ENCODE data around the gene SNRNP35. TPM values are rescaled to one million over a fixed set of nuclear protein-coding genes. Genes with fewer than 3 reads are reported as not detected.
A peak's percentile ranks its signal among the peaks of the same experiment; 100 is the strongest.

The SNRNP35 gene
- total and polyA plus RNA-seq, 9 of the 15 experiments (the other 6 are each of a cell fraction or from before 2014, with no cell fraction given) = 17.7 to 41.0 (median 25.5) TPM

DNA sequence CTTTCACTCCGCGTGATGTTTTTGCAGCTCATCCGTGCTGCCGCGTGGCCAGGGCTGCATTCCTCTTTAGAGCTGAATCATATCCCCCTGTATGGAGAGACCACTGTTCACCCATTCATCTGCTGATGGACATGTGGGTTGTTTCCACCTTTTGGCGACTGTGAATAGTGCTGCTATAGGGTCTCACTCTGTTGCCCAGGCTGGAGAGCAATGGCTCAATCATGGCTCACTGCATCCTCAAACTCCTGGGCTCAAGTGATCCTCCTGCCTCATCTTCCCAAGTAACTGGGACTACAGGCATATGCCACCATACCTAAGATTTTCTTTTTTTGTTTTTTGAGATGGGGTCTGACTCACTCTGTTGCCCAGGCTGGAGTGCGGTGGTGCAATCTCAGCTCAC is 39.1 kb downstream of the SNRNP35 start:
- no TSS peak for BruUV-seq (replicated peaks)
- ChIA-PET POLR2A (no interaction called here), CTCF (ENCODE audit: low intra/inter-chr PET ratio) (no interaction called here)
- DNase-seq (ENCODE audit: extremely low read depth in 1 of 4, low spot score in 3 of 4) (no peak), ATAC-seq (no peak), FAIRE-seq (no peak)
- Histone ChIP-seq H3K4me2 (ENCODE audit: insufficient read depth, low read length) (no peak overlapping the region), H3K79me2 (ENCODE audit: control insufficient read depth, insufficient read depth, low read length) (no peaks in the 10 kb centered on the region), H3K27ac (ENCODE audit: extremely low read depth, low read depth, low read length) (no peak overlapping the region), H4K20me1 (replicated peaks; ENCODE audit: control insufficient read depth, insufficient read depth, low read length) (no peaks in the 10 kb centered on the region), H3K36me3 (ENCODE audit: control insufficient read depth, insufficient read depth, low read length) (peaks cover 23% of the 10 kb centered on the region; the same call in 2 of the 3 replicates), H3K9me1 (ENCODE audit: control insufficient read depth, insufficient read depth, low read length) (no peaks in the 10 kb centered on the region), H3K4me1 (replicated peaks in 1 of 2; ENCODE audit: control insufficient read depth in 2 of 2, insufficient read depth in 2 of 2, low read length in 2 of 2) (peaks cover 2 to 16% of the 10 kb centered on the region in 2 experiments; a peak in 4 of 5 replicates), H3K27me3 (ENCODE audit: control insufficient read depth in 2 of 2, insufficient read depth in 2 of 2, low read length in 2 of 2) (no peaks in the 10 kb centered on the region), H3K4me3 (no peak overlapping the region), H3K9me3 (replicated peaks; ENCODE audit: control insufficient read depth, insufficient read depth, low read depth, low read length) (no peaks in the 10 kb centered on the region), H2AFZ (ENCODE audit: low read depth, low read length) (no peak overlapping the region), H3K9ac (ENCODE audit: insufficient read depth in 1 of 2, low read depth in 2 of 2, low read length in 2 of 2) (no peak overlapping the region)
- WGBS (ENCODE audit: insufficient coverage, low coverage, missing lambda C conversion rate) = 84% methylated on average over 7 of the region's 7 CpGs
- intact Hi-C loops (cut with micrococcal nuclease) (no loop called here), in situ Hi-C loops (cut with MboI) (no loop called here)
- no peak for TF ChIP-seq ZNF644 (tag; IDR thresholded peaks at IDR 0.05; ENCODE audit: low read depth)
- TF ChIP-seq MEIS2 (IDR thresholded peaks at IDR 0.05; ENCODE audit: partially characterized antibody) = no peak
- no peak for TF ChIP-seq SRSF1 (IDR thresholded peaks at IDR 0.05; ENCODE audit: low read depth, low read length)
- peak; percentile 93 for TF ChIP-seq ZNF121 (CRISPR knock-in tag; conservative IDR thresholded peaks at IDR 0.05)

DNA sequence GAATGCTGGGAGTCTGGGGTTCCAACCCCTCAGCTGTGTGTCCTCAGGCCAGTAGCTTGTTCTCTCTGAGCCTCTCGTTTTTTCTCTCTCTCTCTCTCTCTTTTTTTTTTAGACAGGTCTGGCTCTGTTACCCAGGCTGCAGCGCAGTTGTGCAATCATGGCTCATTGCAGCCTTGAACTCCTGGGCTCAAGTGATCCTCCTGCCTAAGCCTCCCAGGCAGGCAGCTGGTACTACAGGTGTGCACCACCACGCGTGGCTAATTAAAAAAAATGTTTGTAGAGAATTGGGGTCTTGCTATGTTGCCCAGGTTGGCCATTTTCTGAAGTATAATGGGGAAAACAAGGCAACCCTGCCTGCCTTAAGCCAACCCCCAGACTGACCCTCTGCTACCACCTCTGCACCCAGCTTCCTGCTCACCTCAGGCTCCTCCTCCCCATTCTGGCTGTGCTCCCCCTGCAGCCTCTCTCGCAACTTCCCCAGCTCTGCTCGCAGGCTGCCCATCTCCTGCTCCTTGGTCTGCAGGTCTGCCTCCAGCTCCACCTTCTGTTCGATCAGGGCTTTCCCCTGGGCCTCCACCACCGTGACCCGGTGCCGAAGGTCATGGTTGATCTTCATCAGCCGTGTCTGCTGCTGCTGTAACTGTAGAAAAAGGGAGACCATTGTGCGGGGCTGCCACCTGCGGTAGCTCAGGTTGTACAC is 40.3 kb downstream of the SNRNP35 start:
- Histone ChIP-seq H3K9ac (ENCODE audit: insufficient read depth in 1 of 2, low read depth in 2 of 2, low read length in 2 of 2) (no peak overlapping the region), H4K20me1 (replicated peaks; ENCODE audit: control insufficient read depth, insufficient read depth, low read length) (no peaks in the 10 kb centered on the region), H3K27me3 (ENCODE audit: control insufficient read depth in 2 of 2, insufficient read depth in 2 of 2, low read length in 2 of 2) (no peaks in the 10 kb centered on the region), H3K4me1 (replicated peaks in 1 of 2; ENCODE audit: control insufficient read depth in 2 of 2, insufficient read depth in 2 of 2, low read length in 2 of 2) (peaks cover 2 to 16% of the 10 kb centered on the region in 2 experiments; a peak in 4 of 5 replicates), H3K27ac (ENCODE audit: extremely low read depth, low read depth, low read length) (no peak overlapping the region), H3K4me2 (ENCODE audit: insufficient read depth, low read length) (no peak overlapping the region), H2AFZ (ENCODE audit: low read depth, low read length) (no peak overlapping the region), H3K36me3 (ENCODE audit: control insufficient read depth, insufficient read depth, low read length) (peaks cover 23% of the 10 kb centered on the region; the same call in 2 of the 3 replicates), H3K9me1 (ENCODE audit: control insufficient read depth, insufficient read depth, low read length) (no peaks in the 10 kb centered on the region), H3K79me2 (ENCODE audit: control insufficient read depth, insufficient read depth, low read length) (no peaks in the 10 kb centered on the region), H3K4me3 (no peak overlapping the region), H3K9me3 (replicated peaks; ENCODE audit: control insufficient read depth, insufficient read depth, low read depth, low read length) (no peaks in the 10 kb centered on the region)
- FAIRE-seq (no peak), ATAC-seq (no peak), DNase-seq (ENCODE audit: extremely low read depth in 1 of 4, low spot score in 3 of 4) (no peak)
- POLR2A ChIA-PET = interaction anchor here (0.6 to 1.4 kb wide), 4 partner anchors 8 to 39 kb away, joined by 3 to 5 read pairs (median 4); no protein-coding TSS in a partner anchor
- TF ChIP-seq ADNP (tag; IDR thresholded peaks at IDR 0.05) = peak; percentile 40; the same call in 1 of the 2 replicates
- no peak for TF ChIP-seq RNF2 (IDR thresholded peaks at IDR 0.05)
- TF ChIP-seq, protein P1, sequence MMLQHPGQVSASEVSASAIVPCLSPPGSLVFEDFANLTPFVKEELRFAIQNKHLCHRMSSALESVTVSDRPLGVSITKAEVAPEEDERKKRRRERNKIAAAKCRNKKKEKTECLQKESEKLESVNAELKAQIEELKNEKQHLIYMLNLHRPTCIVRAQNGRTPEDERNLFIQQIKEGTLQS (IDR thresholded peaks at IDR 0.05) = no peak
- TF ChIP-seq, protein P1 (CRISPR knock-in tag; conservative IDR thresholded peaks at IDR 0.05) = no peak
- TF ChIP-seq BCOR (IDR thresholded peaks at IDR 0.05) = peak; percentile 56; the same call in 1 of the 2 replicates
- TF ChIP-seq NFXL1 (CRISPR knock-in tag; IDR thresholded peaks at IDR 0.05) = no peak
- peak; percentile 44 for TF ChIP-seq RBM25 (IDR thresholded peaks at IDR 0.05; ENCODE audit: low read depth, low read length, severe bottlenecking)
- in situ Hi-C loops (cut with MboI) = no loop called here
- no TSS peak for BruUV-seq (replicated peaks)
- WGBS (ENCODE audit: insufficient coverage, low coverage, missing lambda C conversion rate) = 86% methylated on average over 13 of the region's 13 CpGs
- intact Hi-C loops (cut with micrococcal nuclease) = no loop called here
- CTCF ChIA-PET (ENCODE audit: low intra/inter-chr PET ratio) = no interaction called here

Data from K562 (cell line).